Measurements from ENCODE around the gene CD4.

The CD4 gene

GRCh38 chr12:6752921-6753771 is 36.2 kb upstream of the CD4 start, which contains the start of gene MLF2:
Gene MLF2, minus strand, starts transcription at chr12:6753141. Its CDS starts 807 bp downstream, at chr12:6752334.
- Histone ChIP-seq H3K9me3 (ENCODE audit: control insufficient read depth, insufficient read depth, low read depth, low read length) (no peaks in the 10 kb centered on the region), H3K27ac (ENCODE audit: extremely low read depth, low read depth, low read length) (peak within 1 kb of the TSS; percentile 93)
- TF ChIP-seq ZNF76 (tag by site-specific recombination; IDR thresholded peaks at IDR 0.05; ENCODE audit: borderline replicate concordance, low read depth) (peak; percentile 32; the same call in 1 of the 2 replicates), ZNF174 (tag by site-specific recombination; IDR thresholded peaks at IDR 0.05) (no peak), ZNF121 (tag by site-specific recombination; IDR thresholded peaks at IDR 0.05) (no peak), ZNF354C (tag by site-specific recombination; IDR thresholded peaks at IDR 0.05; ENCODE audit: borderline replicate concordance, low read depth) (no peak), ZFP69B (tag by site-specific recombination; IDR thresholded peaks at IDR 0.05) (peak; percentile 20; the same call in 1 of the 2 replicates), ZNF747 (tag by site-specific recombination; IDR thresholded peaks at IDR 0.05) (no peak), OSR2 (tag by site-specific recombination; IDR thresholded peaks at IDR 0.05) (peak; percentile 73), SCRT2 (tag by site-specific recombination; IDR thresholded peaks at IDR 0.05) (0 out of 2 replicates have a peak, but pooled peaks have one; percentile 28), GFI1B (tag by site-specific recombination; IDR thresholded peaks at IDR 0.05) (0 out of 2 replicates have a peak, but pooled peaks have one; percentile 30), ZNF292 (tag by site-specific recombination; IDR thresholded peaks at IDR 0.05; ENCODE audit: borderline replicate concordance, low read depth) (no peak), ZNF398 (tag by site-specific recombination; IDR thresholded peaks at IDR 0.05) (peak; percentile 31; the same call in 1 of the 2 replicates), ZBTB11 (tag by site-specific recombination; conservative IDR thresholded peaks at IDR 0.05; ENCODE audit: low read depth) (peak; percentile 97), ZNF670 (tag by site-specific recombination; IDR thresholded peaks at IDR 0.05; ENCODE audit: low read depth) (no peak), KLF1 (tag by site-specific recombination; IDR thresholded peaks at IDR 0.05) (peak; percentile 83), ZNF18 (tag by site-specific recombination; IDR thresholded peaks at IDR 0.05) (peak; percentile 8; the same call in 1 of the 2 replicates), ZNF624 (tag by site-specific recombination; IDR thresholded peaks at IDR 0.05) (no peak), ZNF623 (tag by site-specific recombination; IDR thresholded peaks at IDR 0.05) (no peak), ZFP3 (tag by site-specific recombination; IDR thresholded peaks at IDR 0.05; ENCODE audit: low read depth) (no peak), ZNF202 (tag by site-specific recombination; IDR thresholded peaks at IDR 0.05; ENCODE audit: borderline replicate concordance) (no peak), HOXD13 (CRISPR knock-in tag; IDR thresholded peaks at IDR 0.05; ENCODE audit: borderline replicate concordance) (no peak), PRDM4 (tag by site-specific recombination; IDR thresholded peaks at IDR 0.05) (peak; percentile 72), ZNF626 (tag by site-specific recombination; IDR thresholded peaks at IDR 0.05) (no peak), ZNF214 (tag by site-specific recombination; IDR thresholded peaks at IDR 0.05; ENCODE audit: borderline replicate concordance) (no peak), ZNF274 (IDR thresholded peaks at IDR 0.05; ENCODE audit: low read length) (no peak), ZNF274 (tag by site-specific recombination; IDR thresholded peaks at IDR 0.05; ENCODE audit: borderline replicate concordance) (no peak), ZNF211 (tag by site-specific recombination; IDR thresholded peaks at IDR 0.05; ENCODE audit: low read depth) (no peak), ZNF266 (tag by site-specific recombination; IDR thresholded peaks at IDR 0.05; ENCODE audit: low read depth) (no peak), ZSCAN23 (tag by site-specific recombination; IDR thresholded peaks at IDR 0.05) (peak; percentile 27; the same call in 1 of the 2 replicates)

More at GRCh38 chr12:6752921-6753771, 36.2 kb upstream of the CD4 start, which contains the start of gene MLF2:
- H3K4me3 ChIP-seq (ENCODE audit: low read depth, low read length): peak within 1 kb of the TSS; percentile 99
- CTCF ChIA-PET: interaction anchor here (0.6 to 5.6 kb wide), 45 partner anchors 9 to 253 kb away, joined by 3 to 140 read pairs (median 4); partner anchors contain the start of genes CDCA3, COPS7A, GPR162 and PTMS
- H3K36me3 ChIP-seq (ENCODE audit: control insufficient read depth in 2 of 2, insufficient read depth in 1 of 2, low read length in 2 of 2): peaks cover 23 to 40% of the 10 kb centered on the region in 2 experiments
- POLR2A ChIA-PET: interaction anchor here (0.6 to 4.2 kb wide), 31 partner anchors 9 to 282 kb away, joined by 3 to 79 read pairs (median 7); partner anchors contain the start of genes C12orf57, CD4, CDCA3 and COPS7A
- H3K4me1 ChIP-seq (ENCODE audit: control insufficient read depth, insufficient read depth, low read length): 0 out of 2 replicates have a peak, but pooled peaks cover 2% of the 10 kb centered on the region
